Panc1 (cell line): ENCODE measurements around the gene TGM5. TPM values are rescaled to one million over a fixed set of nuclear protein-coding genes. Genes with fewer than 3 reads are reported as not detected.

Experiments
- ATAC-seq: fragments of 200-7000 bp; cut with Tn5 transposase; 2 replicates; pipeline ENCODE4 v1.9.1; 2020; ENCODE audit warnings: mild to moderate bottlenecking, moderate library complexity
- BruUV-seq: library from RNA; stranded (reverse); fragments of 400-500 nt; replicated peaks from 2 replicates; lab custom pipeline; 2021; lab: Mats Ljungman, UMichigan
- CTCF ChIA-PET: fragments of 300-600 bp; sonication (Branson Sonifier 250); formaldehyde crosslinking; loops from one replicate; lab custom pipeline; 2022; ENCODE audit warnings: antibody characterized with exemption; lab: Charles Lee
- POLR2A ChIA-PET: fragments of 300-600 bp; sonication (Branson Sonifier 250); formaldehyde crosslinking; loops from one replicate; lab custom pipeline; 2022; ENCODE audit warnings: antibody characterized with exemption; lab: Charles Lee
- DNase-seq: peaks from one replicate; pipeline ENCODE4 v3.0.0-alpha.2; 2010; ENCODE audit warnings: low read depth, low spot score
- H3K27ac ChIP-seq: 2 replicates; pipeline ENCODE4 v1.5.1; 2011; ENCODE audit warnings: mild to moderate bottlenecking, low read length, inconsistent platforms
- H3K27me3 ChIP-seq: fragments of 200-500 bp; sonication (Bioruptor generic); 2 replicates; pipeline ENCODE4 v1.6.0; 2014; ENCODE audit warnings: low read length, inconsistent platforms; ENCODE audit not compliant: control insufficient read depth, insufficient read depth
- H3K36me3 ChIP-seq: fragments of 200-500 bp; sonication (Bioruptor generic); 2 replicates; pipeline ENCODE4 v1.5.1; 2014; ENCODE audit warnings: inconsistent platforms, mild to moderate bottlenecking, low read length, moderate library complexity; ENCODE audit not compliant: control insufficient read depth, insufficient read depth
- H3K4me1 ChIP-seq: 2 replicates; pipeline ENCODE4 v1.5.1; 2011; ENCODE audit warnings: inconsistent platforms, mild to moderate bottlenecking, low read length, moderate library complexity; ENCODE audit not compliant: control insufficient read depth, insufficient read depth
- H3K4me3 ChIP-seq, 2 experiments: 2 replicates each; pipeline ENCODE4 v1.5.1; 2011 to 2012; ENCODE audit warnings: low read depth in 2 of 2, low read length in 2 of 2, mild to moderate bottlenecking in 2 of 2, inconsistent platforms in 1 of 2, moderate library complexity in 1 of 2
- H3K9me3 ChIP-seq: fragments of 200-500 bp; sonication (Bioruptor generic); 2 replicates; pipeline ENCODE4 v1.5.1; 2014; ENCODE audit warnings: low read depth, mild to moderate bottlenecking, inconsistent platforms, low read length, moderate library complexity; ENCODE audit not compliant: control insufficient read depth, insufficient read depth
- CTCF ChIP-seq: fragments of 450-650 bp; IDR thresholded peaks from 2 replicates; pipeline ENCODE4 v1.5.1; 2017; ENCODE audit warnings: mild to moderate bottlenecking
- POLR2AphosphoS5 ChIP-seq: IDR thresholded peaks from 2 replicates; pipeline ENCODE4 v1.6.1; 2012; ENCODE audit warnings: mild to moderate bottlenecking, low read depth, low read length, moderate library complexity
- REST ChIP-seq, 2 experiments: IDR thresholded peaks; 2 replicates each; pipeline ENCODE4 v1.6.1; 2011 to 2012; ENCODE audit warnings: low read depth in 2 of 2, control low read depth in 1 of 2, low read length in 1 of 2, mild to moderate bottlenecking in 1 of 2, moderate library complexity in 1 of 2; ENCODE audit not compliant: insufficient read depth in 1 of 2
- SIN3A ChIP-seq: IDR thresholded peaks from 2 replicates; pipeline ENCODE4 v1.6.1; 2012; ENCODE audit warnings: low read depth, mild to moderate bottlenecking, low read length, moderate library complexity, borderline replicate concordance; ENCODE audit not compliant: insufficient read depth
- TCF7L2 ChIP-seq: IDR thresholded peaks from 2 replicates; pipeline ENCODE4 v1.6.1; 2011; ENCODE audit warnings: mild to moderate bottlenecking, low read depth, low read length, inconsistent platforms
- in situ Hi-C: cut with HindIII; loops from 2 replicates; pipeline ENCODE4 v1.10.0; 2016; ENCODE audit warnings: low sequenced_read_pairs, low pct_unique_long_range_greater_than_20kb
- intact Hi-C: fragments of 100-400 bp; cut with micrococcal nuclease; formaldehyde crosslinking; loops from one replicate; pipeline ENCODE4 v1.10.0; 2022; ENCODE audit not compliant: unreplicated experiment
- total RNA-seq: library from RNA; stranded (reverse); gene quantifications from one replicate; pipeline ENCODE4 v1.2.1, GENCODE V29; 2021; ENCODE audit not compliant: unreplicated experiment

The TGM5 gene
- total RNA-seq, 1 experiment from 2014 or later = not detected

GRCh38 chr15:43260011-43260615, 6.6 kb downstream of the TGM5 start:
- POLR2A ChIA-PET = no interaction called here

DNA sequence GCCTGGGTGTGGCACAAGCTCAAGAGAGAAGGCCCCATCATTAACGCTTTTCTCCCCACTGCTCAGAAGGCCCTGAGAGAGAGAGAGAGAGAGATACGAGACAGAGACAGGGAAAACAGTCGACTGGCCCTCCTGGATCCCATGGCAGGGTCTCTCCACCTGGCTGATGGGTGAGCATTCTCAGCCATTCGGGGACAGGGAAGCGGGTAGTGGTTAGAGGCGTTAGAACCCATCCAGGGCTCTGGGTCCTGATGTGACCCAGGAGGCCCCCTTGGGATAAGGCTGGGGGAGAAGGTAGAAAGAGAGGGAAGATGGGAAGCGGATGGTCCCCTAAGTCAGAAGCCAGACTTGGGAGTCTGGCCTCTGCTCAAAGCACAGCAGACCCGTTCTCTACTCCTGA, 7.9 kb downstream of the TGM5 start:
- CTCF ChIA-PET = no interaction called here
- Histone ChIP-seq H3K27ac (no peak overlapping the region), H3K4me1 (no peaks in the 10 kb centered on the region), H3K9me3 (no peaks in the 10 kb centered on the region), H3K36me3 (no peaks in the 10 kb centered on the region), H3K27me3 (peaks cover 8% of the 10 kb centered on the region; the same call in 1 of the 2 replicates), H3K4me3 (no peak overlapping the region)
- no TSS peak for BruUV-seq
- TF ChIP-seq REST (IDR thresholded peaks at IDR 0.05; ENCODE audit: insufficient read depth in 1 of 2, low read depth in 2 of 2, low read length in 1 of 2) (no peak), SIN3A (no peak), CTCF (no peak), POLR2AphosphoS5 (no peak), TCF7L2 (no peak)
- DNase-seq (no peak), ATAC-seq (no peak)
- POLR2A ChIA-PET = interaction anchor here (0.6 kb wide), 1 partner anchor 65 kb away, joined by 3 read pairs; no protein-coding TSS in a partner anchor
- in situ Hi-C loops = no loop called here
- intact Hi-C loops = no loop called here

More at GRCh38 chr15:43260011-43260615, 6.6 kb downstream of the TGM5 start:
- DNase-seq (no peak), ATAC-seq (no peak)
- in situ Hi-C loops (no loop called here), intact Hi-C loops (no loop called here)
- Histone ChIP-seq H3K36me3 (no peaks in the 10 kb centered on the region), H3K27me3 (peaks cover 14% of the 10 kb centered on the region; the same call in 1 of the 2 replicates), H3K9me3 (no peaks in the 10 kb centered on the region), H3K4me3 (no peak overlapping the region), H3K27ac (no peak overlapping the region), H3K4me1 (no peaks in the 10 kb centered on the region)
- CTCF ChIA-PET = no interaction called here
- no TSS peak for BruUV-seq
- TF ChIP-seq POLR2AphosphoS5 = no peak
- TF ChIP-seq REST (IDR thresholded peaks at IDR 0.05; ENCODE audit: insufficient read depth in 1 of 2, low read depth in 2 of 2, low read length in 1 of 2) = no peak
- TF ChIP-seq TCF7L2 = no peak
- TF ChIP-seq SIN3A = no peak
